ENCODE results near the gene ITGB1. TPM values are rescaled to one million over a fixed set of nuclear protein-coding genes. Genes with fewer than 3 reads are reported as not detected.

ITGB1 gene
- total RNA-seq, 4 donors from 2014 or later: 70.5 to 323 (median 161) TPM

- H3K9me3 ChIP-seq: no peaks in the 10 kb centered on the region
- H3K27me3 ChIP-seq: peaks cover 0 to 4% (median 0%) of the 10 kb centered on the region in 4 donors
- no peaks in the 10 kb centered on the region for H3K36me3 ChIP-seq
- no peak for DNase-seq
- no peak overlapping the region for H3K4me3 ChIP-seq
- peak overlapping the region in 2 of 4 donors; percentile 89 to 91 for H3K27ac ChIP-seq
- intact Hi-C loops (cut with DNase I): no loop called here
- peaks cover 14 to 38% (median 27%) of the 10 kb centered on the region in 3 donors for H3K4me1 ChIP-seq
- WGBS, 2 donors: 60 to 68% methylated on average over 4 of the region's 4 CpGs
- TF ChIP-seq CTCF (IDR thresholded peaks at IDR 0.05): no peak
- TF ChIP-seq POLR2A (IDR thresholded peaks at IDR 0.05): no peak
These were observed 25.2 kb upstream of the ITGB1 start for GRCh38 chr10:32982911-32983909.

- 48 to 65% methylated on average over 9 of the region's 9 CpGs for WGBS, 2 donors
- no peak for DNase-seq
- Histone ChIP-seq H3K27ac (peak overlapping the region; percentile 0 to 93 (median 90)), H3K4me1 (peaks cover 14 to 38% (median 27%) of the 10 kb centered on the region in 3 donors), H3K9me3 (no peaks in the 10 kb centered on the region), H3K4me3 (no peak overlapping the region), H3K36me3 (no peaks in the 10 kb centered on the region), H3K27me3 (peaks cover 0 to 6% (median 0%) of the 10 kb centered on the region in 4 donors)
- TF ChIP-seq POLR2A (IDR thresholded peaks at IDR 0.05): no peak
- TF ChIP-seq CTCF (IDR thresholded peaks at IDR 0.05): no peak
- intact Hi-C loops (cut with DNase I): no loop called here
These were observed 24.3 kb upstream of the ITGB1 start for GRCh38 chr10:32982293-32982709.

- Histone ChIP-seq H3K27me3 (peaks cover 0 to 12% (median 0%) of the 10 kb centered on the region in 4 donors), H3K36me3 (no peaks in the 10 kb centered on the region), H3K4me3 (no peak overlapping the region), H3K9me3 (no peaks in the 10 kb centered on the region), H3K4me1 (peaks cover 14 to 38% (median 27%) of the 10 kb centered on the region in 3 donors), H3K27ac (peak overlapping the region; percentile 0 to 93 (median 90))
- TF ChIP-seq CTCF (IDR thresholded peaks at IDR 0.05) (no peak), POLR2A (IDR thresholded peaks at IDR 0.05) (no peak)
- intact Hi-C loops (cut with DNase I): no loop called here
- no peak for DNase-seq
- WGBS, 2 donors: 51 to 52% methylated on average over 4 of the region's 4 CpGs
These were observed 23.7 kb upstream of the ITGB1 start for GRCh38 chr10:32981760-32982159.

- Histone ChIP-seq H3K36me3 (no peaks in the 10 kb centered on the region), H3K27me3 (peaks cover 0 to 17% (median 0%) of the 10 kb centered on the region in 4 donors), H3K27ac (peak overlapping the region; percentile 80 to 93 (median 90)), H3K4me1 (peaks cover 14 to 38% (median 27%) of the 10 kb centered on the region in 3 donors), H3K4me3 (peak overlapping the region; percentile 29 to 68 (median 50)), H3K9me3 (no peaks in the 10 kb centered on the region)
- intact Hi-C loops (cut with DNase I): no loop called here
- 12 to 23% methylated on average over 21 to 23 of the region's 38 CpGs for WGBS, 2 donors
- DNase-seq: peak; percentile 73
- TF ChIP-seq CTCF (IDR thresholded peaks at IDR 0.05): no peak
- peak in 3 of 4 donors; percentile 61 to 87 (median 75) for TF ChIP-seq POLR2A (IDR thresholded peaks at IDR 0.05)
These were observed 22.8 kb upstream of the ITGB1 start for GRCh38 chr10:32980558-32981468.
